RWPE1 (cell line): ENCODE data around the gene EXOC3L4.

Experiments used
- CTCF ChIA-PET: fragments of 350-600 bp; sonication (Branson Sonifier 250); formaldehyde crosslinking; extraction: SDS; loops from one replicate; lab custom pipeline; 2021; lab: Yijun Ruan, JAX
- POLR2A ChIA-PET: fragments of 400-600 bp; formaldehyde crosslinking; extraction: SDS; loops from one replicate; lab custom pipeline; 2020; ENCODE audit warnings: antibody characterized with exemption; ENCODE audit not compliant: low non-redundant PET; lab: Yijun Ruan, JAX
- DNase-seq: peaks from one replicate; pipeline ENCODE4 v3.0.0; 2012; ENCODE audit warnings: low spot score
- H3K27ac ChIP-seq: fragments of 450-650 bp; 2 replicates; pipeline ENCODE4 v1.5.1; 2017
- CTCF ChIP-seq: fragments of 450-650 bp; conservative IDR thresholded peaks from 2 replicates; pipeline ENCODE4 v1.5.1; 2017; ENCODE audit warnings: low read depth, mild to moderate bottlenecking

The EXOC3L4 gene

GRCh38 chr14:103102689-103103260, 8.2 kb downstream of the EXOC3L4 start:
- no peak for DNase-seq
- no peak for TF ChIP-seq CTCF
- ChIA-PET POLR2A (no interaction called here), CTCF (interaction anchor here (4.1 to 4.3 kb wide), 2 partner anchors 24 to 189 kb away, joined by 57 to 69 read pairs; partner anchors contain the start of gene TNFAIP2)
- no peak overlapping the region for H3K27ac ChIP-seq

GRCh38 chr14:103103461-103104388, 9.2 kb downstream of the EXOC3L4 start:
- no peak; the same call in 1 of the 2 replicates for TF ChIP-seq CTCF

GRCh38 chr14:103104389-103104653, 9.8 kb downstream of the EXOC3L4 start:
- H3K27ac ChIP-seq = no peak overlapping the region
- POLR2A ChIA-PET = interaction anchor here (0.6 to 0.9 kb wide), 2 partner anchors 230 to 1140 kb away, joined by 3 to 5 read pairs; partner anchors contain the start of gene EIF5
- TF ChIP-seq CTCF = no peak
- CTCF ChIA-PET = interaction anchor here (0.5 to 4.3 kb wide), 32 partner anchors 8 to 396 kb away, joined by 3 to 69 read pairs (median 4); partner anchors contain the start of genes EXOC3L4 and TNFAIP2
- no peak for DNase-seq

More at GRCh38 chr14:103103461-103104388, 9.2 kb downstream of the EXOC3L4 start:
- POLR2A ChIA-PET = interaction anchor here (0.9 kb wide), 1 partner anchor 231 kb away, joined by 3 read pairs; the partner anchor contains the start of gene EIF5
- peak; percentile 52 for DNase-seq
- H3K27ac ChIP-seq = no peak overlapping the region
- CTCF ChIA-PET = interaction anchor here (0.6 to 4.3 kb wide), 13 partner anchors 15 to 1561 kb away, joined by 3 to 69 read pairs (median 5); partner anchors contain the start of gene TNFAIP2

GRCh38 chr14:103104654-103105452, 10.3 kb downstream of the EXOC3L4 start:
- ChIA-PET POLR2A (interaction anchor here (0.5 to 0.6 kb wide), 2 partner anchors 179 to 1140 kb away, joined by 3 to 5 read pairs; no protein-coding TSS in a partner anchor), CTCF (interaction anchor here (0.5 to 4.3 kb wide), 46 partner anchors 8 to 548 kb away, joined by 3 to 69 read pairs (median 4); partner anchors contain the start of genes EXOC3L4, LBHD2 and TNFAIP2)
- peak; percentile 75 for DNase-seq
- peak; percentile 96 for TF ChIP-seq CTCF
- peak overlapping the region; percentile 26; the same call in 1 of the 2 replicates for H3K27ac ChIP-seq

- no peak for TF ChIP-seq CTCF
- ChIA-PET POLR2A (no interaction called here), CTCF (interaction anchor here (0.5 to 4.3 kb wide), 29 partner anchors 7 to 511 kb away, joined by 3 to 69 read pairs (median 5); partner anchors contain the start of genes LBHD2 and TNFAIP2)
- no peak for DNase-seq
- peak overlapping the region; percentile 26 for H3K27ac ChIP-seq
These were observed 11.1 kb downstream of the EXOC3L4 start for GRCh38 chr14:103105580-103106150.
